PC-9 (cell line): ENCODE results near the gene RALGPS1. TPM values are rescaled to one million over a fixed set of nuclear protein-coding genes. Genes with fewer than 3 reads are reported as not detected.

ENCODE experiments used
- BruUV-seq: library from RNA; stranded (reverse); fragments of 400-500 nt; replicated peaks from 2 replicates; lab custom pipeline; 2021; lab: Mats Ljungman, UMichigan
- CTCF ChIA-PET: fragments of 300-600 bp; sonication (Branson Sonifier 250); formaldehyde crosslinking; loops from one replicate; lab custom pipeline; 2022; ENCODE audit warnings: antibody characterized with exemption; lab: Charles Lee
- POLR2A ChIA-PET: fragments of 300-600 bp; sonication (Branson Sonifier 250); formaldehyde crosslinking; loops from one replicate; lab custom pipeline; 2022; ENCODE audit warnings: antibody characterized with exemption; ENCODE audit not compliant: unreplicated experiment; lab: Charles Lee
- DNase-seq, 2 experiments: peaks; one replicate each; pipeline versions ENCODE4 v3.0.0 to v3.0.0-alpha.2; 2015 to 2022; ENCODE audit warnings: mixed read lengths in 1 of 2
- H2AFZ ChIP-seq: fragments of 200-600 bp; sonication (generic); 2 replicates; pipeline ENCODE4 v1.8.1; 2017; ENCODE audit warnings: antibody characterized with exemption
- H3F3A ChIP-seq: fragments of 200-600 bp; sonication (generic); 2 replicates; pipeline ENCODE4 v1.8.1; 2017; ENCODE audit warnings: antibody characterized with exemption, mild to moderate bottlenecking, low read depth; ENCODE audit not compliant: insufficient read depth
- H3K27ac ChIP-seq: fragments of 200-600 bp; sonication (generic); 2 replicates; pipeline ENCODE4 v1.6.1; 2016; ENCODE audit warnings: mixed run types
- H3K27me3 ChIP-seq: fragments of 200-600 bp; sonication (generic); 2 replicates; pipeline ENCODE4 v1.6.1; 2016; ENCODE audit warnings: low read depth, mixed run types; ENCODE audit not compliant: insufficient read depth
- H3K36me3 ChIP-seq: fragments of 200-600 bp; sonication (generic); 2 replicates; pipeline ENCODE4 v1.6.1; 2016; ENCODE audit warnings: low read depth, mixed run types
- H3K4me1 ChIP-seq: fragments of 200-600 bp; sonication (generic); replicated peaks from 2 replicates; pipeline ENCODE4 v1.6.1; 2016; ENCODE audit warnings: mixed run types; ENCODE audit not compliant: insufficient read depth
- H3K4me2 ChIP-seq: fragments of 200-600 bp; sonication (generic); 2 replicates; pipeline ENCODE4 v1.6.1; 2017; ENCODE audit warnings: mixed run types
- H3K4me3 ChIP-seq: fragments of 200-600 bp; sonication (generic); 2 replicates; pipeline ENCODE4 v1.6.1; 2016; ENCODE audit warnings: mixed run types
- H3K79me2 ChIP-seq: fragments of 200-600 bp; sonication (generic); 2 replicates; pipeline ENCODE4 v1.6.1; 2017; ENCODE audit warnings: low read depth, mixed run types
- H3K9me2 ChIP-seq: fragments of 200-600 bp; sonication (generic); 2 replicates; pipeline ENCODE4 v1.8.1; 2017; ENCODE audit warnings: mild to moderate bottlenecking; ENCODE audit not compliant: insufficient read depth
- H3K9me3 ChIP-seq: fragments of 200-600 bp; sonication (generic); 2 replicates; pipeline ENCODE4 v1.8.1; 2016; ENCODE audit warnings: low read depth; ENCODE audit not compliant: insufficient read depth
- H4K20me1 ChIP-seq: fragments of 200-600 bp; sonication (generic); 2 replicates; pipeline ENCODE4 v1.8.1; 2017; ENCODE audit not compliant: insufficient read depth
- EZH2 ChIP-seq: fragments of 200-600 bp; sonication (generic); IDR thresholded peaks from 2 replicates; pipeline ENCODE4 v1.8.0; 2017; ENCODE audit warnings: antibody characterized with exemption, low read depth
- intact Hi-C: fragments of 100-400 bp; cut with micrococcal nuclease; formaldehyde crosslinking; loops from one replicate; pipeline ENCODE4 v1.10.0; 2022; ENCODE audit not compliant: unreplicated experiment
- total RNA-seq: library from RNA; stranded (reverse); gene quantifications from 2 replicates; pipeline ENCODE4 v1.2.3, GENCODE V29; 2021
- TF ChIP-seq, protein P1 (sequence below): fragments of 200-600 bp; sonication (generic); conservative IDR thresholded peaks from 2 replicates; pipeline ENCODE4 v1.6.1; 2017; ENCODE audit warnings: mixed run types, antibody characterized with exemption, mild to moderate bottlenecking, moderate library complexity

The RALGPS1 gene
- total RNA-seq, 1 experiment from 2014 or later, result 23.3 TPM

DNA sequence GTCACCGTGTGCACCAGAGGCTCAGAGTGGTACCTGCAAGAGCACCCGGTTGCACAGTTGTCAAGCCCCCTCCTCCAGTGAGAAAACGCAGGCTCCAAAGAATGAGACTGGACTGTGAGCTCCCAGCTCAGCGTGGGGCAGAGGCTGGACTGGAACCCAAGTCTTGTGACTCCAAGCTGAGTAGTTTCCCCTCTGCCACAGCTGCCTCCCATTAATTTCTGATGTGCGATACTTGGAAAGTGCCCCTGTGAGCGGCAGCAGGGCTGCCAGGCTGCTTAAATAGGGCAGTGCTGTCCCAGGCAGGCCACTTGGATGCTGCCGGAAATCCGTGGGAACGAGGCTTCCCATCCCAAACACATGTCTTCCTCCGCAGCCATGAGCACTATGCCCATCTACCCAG lies 270.1 kb downstream of the RALGPS1 start:
- DNase-seq, result no peak
- no TSS peak for BruUV-seq
- Histone ChIP-seq H3K4me2 (no peak overlapping the region), H3K4me1 (peaks cover 34% of the 10 kb centered on the region), H2AFZ (no peak overlapping the region), H3K4me3 (no peak overlapping the region), H4K20me1 (no peaks in the 10 kb centered on the region), H3K36me3 (no peaks in the 10 kb centered on the region), H3F3A (peaks cover 17% of the 10 kb centered on the region; the same call in 1 of the 2 replicates), H3K27ac (no peak overlapping the region), H3K9me2 (no peaks in the 10 kb centered on the region), H3K27me3 (no peaks in the 10 kb centered on the region), H3K9me3 (peaks cover 4% of the 10 kb centered on the region; the same call in 1 of the 2 replicates), H3K79me2 (no peaks in the 10 kb centered on the region)
- intact Hi-C loops, result loop anchor here (5.0 kb wide), 1 partner anchor 72 kb away; no protein-coding TSS in a partner anchor
- CTCF ChIA-PET, result interaction anchor here (0.6 kb wide), 2 partner anchors 35 to 195 kb away, joined by 3 to 5 read pairs; no protein-coding TSS in a partner anchor
- no peak for TF ChIP-seq EZH2
- TF ChIP-seq, protein P1, sequence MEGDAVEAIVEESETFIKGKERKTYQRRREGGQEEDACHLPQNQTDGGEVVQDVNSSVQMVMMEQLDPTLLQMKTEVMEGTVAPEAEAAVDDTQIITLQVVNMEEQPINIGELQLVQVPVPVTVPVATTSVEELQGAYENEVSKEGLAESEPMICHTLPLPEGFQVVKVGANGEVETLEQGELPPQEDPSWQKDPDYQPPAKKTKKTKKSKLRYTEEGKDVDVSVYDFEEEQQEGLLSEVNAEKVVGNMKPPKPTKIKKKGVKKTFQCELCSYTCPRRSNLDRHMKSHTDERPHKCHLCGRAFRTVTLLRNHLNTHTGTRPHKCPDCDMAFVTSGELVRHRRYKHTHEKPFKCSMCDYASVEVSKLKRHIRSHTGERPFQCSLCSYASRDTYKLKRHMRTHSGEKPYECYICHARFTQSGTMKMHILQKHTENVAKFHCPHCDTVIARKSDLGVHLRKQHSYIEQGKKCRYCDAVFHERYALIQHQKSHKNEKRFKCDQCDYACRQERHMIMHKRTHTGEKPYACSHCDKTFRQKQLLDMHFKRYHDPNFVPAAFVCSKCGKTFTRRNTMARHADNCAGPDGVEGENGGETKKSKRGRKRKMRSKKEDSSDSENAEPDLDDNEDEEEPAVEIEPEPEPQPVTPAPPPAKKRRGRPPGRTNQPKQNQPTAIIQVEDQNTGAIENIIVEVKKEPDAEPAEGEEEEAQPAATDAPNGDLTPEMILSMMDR, result no peak
- POLR2A ChIA-PET, result no interaction called here

DNA sequence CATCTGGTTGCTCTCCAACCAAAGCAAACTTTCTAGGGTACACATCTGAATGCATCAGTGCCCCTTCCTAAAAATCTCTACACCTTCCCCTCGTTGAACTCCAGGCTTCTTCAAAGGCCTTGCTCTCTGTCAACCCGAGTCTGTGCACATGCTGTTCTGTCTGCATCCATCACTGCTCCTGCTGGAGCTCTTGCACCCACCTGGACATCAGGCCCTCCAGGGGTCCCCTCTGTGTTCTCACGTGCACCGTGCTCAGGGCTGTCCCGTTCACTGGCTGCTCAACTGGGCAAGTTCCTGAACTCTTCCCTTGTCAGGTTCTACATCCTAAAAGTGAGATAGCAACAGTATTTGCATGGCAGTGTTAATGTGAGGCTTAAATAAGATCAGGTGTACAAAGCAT lies 270.6 kb downstream of the RALGPS1 start:
- Histone ChIP-seq H3K4me2 (no peak overlapping the region), H3K36me3 (no peaks in the 10 kb centered on the region), H3K4me3 (no peak overlapping the region), H3K9me3 (peaks cover 4% of the 10 kb centered on the region; the same call in 1 of the 2 replicates), H3K9me2 (no peaks in the 10 kb centered on the region), H3F3A (peaks cover 17% of the 10 kb centered on the region; the same call in 1 of the 2 replicates), H3K79me2 (no peaks in the 10 kb centered on the region), H3K27ac (no peak overlapping the region), H3K4me1 (peaks cover 34% of the 10 kb centered on the region), H4K20me1 (no peaks in the 10 kb centered on the region), H3K27me3 (no peaks in the 10 kb centered on the region), H2AFZ (no peak overlapping the region)
- TF ChIP-seq EZH2, result no peak
- TF ChIP-seq, protein P1, result no peak
- DNase-seq, result no peak
- no TSS peak for BruUV-seq
- intact Hi-C loops, result loop anchor here (5.0 kb wide), 1 partner anchor 73 kb away; no protein-coding TSS in a partner anchor
- POLR2A ChIA-PET, result no interaction called here
- CTCF ChIA-PET, result interaction anchor here (0.6 kb wide), 1 partner anchor 36 kb away, joined by 3 read pairs; no protein-coding TSS in a partner anchor

DNA sequence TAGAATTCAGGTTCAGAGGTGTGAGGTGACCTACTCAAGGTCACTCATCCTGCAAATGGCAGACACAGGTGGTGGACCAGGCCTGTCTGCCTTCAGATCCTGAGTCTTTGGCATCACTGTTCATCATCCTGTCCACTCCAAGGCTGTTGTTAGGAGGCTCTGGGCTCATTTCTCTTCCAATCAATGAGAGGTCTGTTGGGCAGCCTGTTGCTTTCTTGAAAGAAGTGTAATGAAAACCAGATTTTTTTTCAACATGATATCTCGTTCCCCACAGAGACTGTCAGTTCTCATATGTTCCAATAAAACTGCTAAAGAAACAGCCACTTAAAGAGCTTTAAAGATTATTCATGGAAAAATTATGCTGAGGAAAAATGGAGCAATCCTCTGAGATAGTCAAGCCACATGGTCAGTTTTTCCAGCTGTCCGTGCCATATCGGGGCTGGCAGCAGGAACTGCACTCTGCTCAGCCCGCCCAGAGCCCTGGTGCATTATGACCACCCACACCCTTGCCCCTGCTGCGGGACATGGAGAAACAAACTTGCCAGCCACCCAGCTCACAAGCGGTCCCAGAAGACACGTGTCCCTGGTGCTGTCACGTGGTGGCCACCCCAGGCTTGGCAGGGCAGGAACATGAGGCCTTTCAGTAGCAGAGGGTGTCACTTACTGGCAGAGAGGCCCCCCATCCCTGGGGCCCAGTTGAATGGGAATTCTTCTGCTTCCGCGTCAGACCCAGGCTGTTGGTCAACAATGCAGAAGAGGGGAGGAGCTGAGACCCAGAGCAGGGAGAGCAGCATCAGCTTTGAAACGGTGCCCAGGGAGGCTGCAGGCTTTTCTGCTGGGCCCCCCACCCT lies 271.6 kb downstream of the RALGPS1 start:
- peaks cover 39% of the 10 kb centered on the region for H3K4me1 ChIP-seq
- no peak for DNase-seq
- no peaks in the 10 kb centered on the region for H4K20me1 ChIP-seq
- peaks cover 17% of the 10 kb centered on the region; the same call in 1 of the 2 replicates for H3F3A ChIP-seq
- no peak overlapping the region for H2AFZ ChIP-seq
- H3K79me2 ChIP-seq, result no peaks in the 10 kb centered on the region
- peak overlapping the region; percentile 49 for H3K4me2 ChIP-seq
- H3K9me3 ChIP-seq, result peaks cover 4% of the 10 kb centered on the region; the same call in 1 of the 2 replicates
- H3K9me2 ChIP-seq, result no peaks in the 10 kb centered on the region
- POLR2A ChIA-PET, result no interaction called here
- CTCF ChIA-PET, result interaction anchor here (0.6 to 1.0 kb wide), 2 partner anchors 8 to 11 kb away, joined by 3 to 16 read pairs; no protein-coding TSS in a partner anchor
- H3K4me3 ChIP-seq, result no peak overlapping the region
- intact Hi-C loops, result loop anchor here (2.0 to 5.0 kb wide), 2 partner anchors 53 to 74 kb away; no protein-coding TSS in a partner anchor
- no peaks in the 10 kb centered on the region for H3K36me3 ChIP-seq
- H3K27ac ChIP-seq, result peak overlapping the region; percentile 82; the same call in 1 of the 2 replicates
- TF ChIP-seq, protein P1, result no peak
- no peak for TF ChIP-seq EZH2
- no TSS peak for BruUV-seq
- no peaks in the 10 kb centered on the region for H3K27me3 ChIP-seq
